ENCODE measurements around the gene ZNF326. TPM values are rescaled to one million over a fixed set of nuclear protein-coding genes. Genes with fewer than 3 reads are reported as not detected.

ZNF326 gene
- polyA plus RNA-seq, 1 donor (not counting 4 experiments of a cell fraction or from before 2014, with no cell fraction given), result 22.7 TPM

DNA sequence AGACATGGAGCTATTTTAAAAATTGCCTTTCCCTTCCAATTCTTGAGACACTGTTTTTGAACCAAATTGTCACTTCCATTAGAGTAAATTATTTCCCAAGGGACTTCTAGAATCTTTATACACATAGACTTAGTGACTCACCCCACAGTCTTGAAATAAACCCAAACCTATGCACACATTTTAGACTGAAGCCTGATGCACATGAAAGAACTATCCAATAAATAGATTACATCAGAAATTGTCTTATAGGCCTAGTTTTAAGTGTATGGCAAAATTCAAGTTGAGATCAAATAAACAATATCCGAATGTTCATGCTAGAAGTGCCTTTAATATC lies 32.2 kb upstream of the ZNF326 start:
- no peaks in the 10 kb centered on the region for H3K9me3 ChIP-seq (ENCODE audit: control insufficient read depth, low read depth, low read length)
- H3K36me3 ChIP-seq (ENCODE audit: control insufficient read depth in 2 of 2, extremely low read depth in 1 of 2, insufficient read depth in 2 of 2, low read length in 2 of 2), result no peaks in the 10 kb centered on the region
- H4K20me1 ChIP-seq (ENCODE audit: control insufficient read depth, extremely low read depth, insufficient read depth, low read length), result no peaks in the 10 kb centered on the region
- DNase-seq (ENCODE audit: low read depth, low spot score), result no peak
- no peaks in the 10 kb centered on the region for H3K79me2 ChIP-seq (ENCODE audit: control insufficient read depth, insufficient read depth, low read length)
- FAIRE-seq, result no peak
- no peak overlapping the region for H3K4me3 ChIP-seq (ENCODE audit: control insufficient read depth in 2 of 3, extremely low read depth in 1 of 3, insufficient read depth in 2 of 3, low read depth in 1 of 3, low read length in 3 of 3)
- H3K27me3 ChIP-seq (ENCODE audit: control insufficient read depth, extremely low read depth, insufficient read depth, low read length), result no peaks in the 10 kb centered on the region
- H3K4me2 ChIP-seq (ENCODE audit: control insufficient read depth, extremely low read depth, insufficient read depth, low read depth, low read length), result no peak overlapping the region
- no peak overlapping the region for H3K9ac ChIP-seq (ENCODE audit: control insufficient read depth, extremely low read depth, insufficient read depth, low read length)
- H2AFZ ChIP-seq (ENCODE audit: control insufficient read depth, low read length), result no peak overlapping the region
- H3K9me1 ChIP-seq (ENCODE audit: control insufficient read depth, extremely low read depth, insufficient read depth, low read length), result no peaks in the 10 kb centered on the region
- no peak for TF ChIP-seq CTCF (optimal IDR thresholded peaks at IDR 0.05 in 1 of 3, IDR thresholded peaks at IDR 0.05 in 1 of 3, conservative IDR thresholded peaks at IDR 0.05 in 1 of 3; ENCODE audit: extremely low read depth in 1 of 3, insufficient read depth in 2 of 3, low read length in 3 of 3)
- dilution Hi-C loops (cut with MboI; ENCODE audit: extremely low pct_ligation_motif_present, low sequenced_read_pairs), result no loop called here
- no peaks in the 10 kb centered on the region for H3K4me1 ChIP-seq (ENCODE audit: control insufficient read depth, extremely low read depth, insufficient read depth, low read length)
- H3K27ac ChIP-seq (ENCODE audit: control insufficient read depth, insufficient read depth, low read length), result no peak overlapping the region

GRCh38 chr1:89965193-89965768 lies 29.6 kb upstream of the ZNF326 start:
- H3K9me1 ChIP-seq (ENCODE audit: control insufficient read depth, extremely low read depth, insufficient read depth, low read length), result no peaks in the 10 kb centered on the region
- no peak overlapping the region for H3K4me2 ChIP-seq (ENCODE audit: control insufficient read depth, extremely low read depth, insufficient read depth, low read depth, low read length)
- H3K36me3 ChIP-seq (ENCODE audit: control insufficient read depth in 2 of 2, extremely low read depth in 1 of 2, insufficient read depth in 2 of 2, low read length in 2 of 2), result no peaks in the 10 kb centered on the region
- H2AFZ ChIP-seq (ENCODE audit: control insufficient read depth, low read length), result no peak overlapping the region
- H3K4me3 ChIP-seq (ENCODE audit: control insufficient read depth in 2 of 3, extremely low read depth in 1 of 3, insufficient read depth in 2 of 3, low read depth in 1 of 3, low read length in 3 of 3), result no peak overlapping the region
- H3K27me3 ChIP-seq (ENCODE audit: control insufficient read depth, extremely low read depth, insufficient read depth, low read length), result no peaks in the 10 kb centered on the region
- no peaks in the 10 kb centered on the region for H3K9me3 ChIP-seq (ENCODE audit: control insufficient read depth, low read depth, low read length)
- dilution Hi-C loops (cut with MboI; ENCODE audit: extremely low pct_ligation_motif_present, low sequenced_read_pairs), result no loop called here
- H3K9ac ChIP-seq (ENCODE audit: control insufficient read depth, extremely low read depth, insufficient read depth, low read length), result no peak overlapping the region
- no peak for FAIRE-seq
- TF ChIP-seq EZH2 (IDR thresholded peaks at IDR 0.05; ENCODE audit: low read length), result no peak
- no peak overlapping the region for H3K27ac ChIP-seq (ENCODE audit: control insufficient read depth, insufficient read depth, low read length)
- no peak for DNase-seq (ENCODE audit: low read depth, low spot score)
- no peaks in the 10 kb centered on the region for H4K20me1 ChIP-seq (ENCODE audit: control insufficient read depth, extremely low read depth, insufficient read depth, low read length)
- H3K79me2 ChIP-seq (ENCODE audit: control insufficient read depth, insufficient read depth, low read length), result no peaks in the 10 kb centered on the region
- H3K4me1 ChIP-seq (ENCODE audit: control insufficient read depth, extremely low read depth, insufficient read depth, low read length), result no peaks in the 10 kb centered on the region

DNA sequence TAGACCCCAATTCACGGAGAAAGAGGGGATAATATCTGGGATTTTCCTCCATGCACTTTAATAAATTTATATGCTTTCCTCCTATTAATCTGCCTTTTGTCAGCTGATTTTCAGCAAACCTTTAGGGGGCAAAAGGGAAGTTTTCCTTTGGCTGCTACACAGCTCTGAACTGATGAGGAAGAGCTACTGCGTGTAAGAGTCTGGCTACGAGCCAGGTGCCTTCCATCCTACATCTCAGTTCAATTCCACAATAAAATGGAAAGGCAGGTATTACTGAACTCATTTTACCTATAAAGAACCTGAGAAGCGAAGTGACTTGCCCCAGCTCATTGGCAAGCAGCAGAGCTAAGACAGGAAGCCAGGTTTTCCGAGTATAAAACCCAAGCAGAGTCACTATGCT lies 28.3 kb upstream of the ZNF326 start:
- Histone ChIP-seq H2AFZ (ENCODE audit: control insufficient read depth, low read length) (no peak overlapping the region), H3K27me3 (ENCODE audit: control insufficient read depth, extremely low read depth, insufficient read depth, low read length) (no peaks in the 10 kb centered on the region), H3K9ac (ENCODE audit: control insufficient read depth, extremely low read depth, insufficient read depth, low read length) (no peak overlapping the region), H3K4me1 (ENCODE audit: control insufficient read depth, extremely low read depth, insufficient read depth, low read length) (peaks cover 5% of the 10 kb centered on the region), H4K20me1 (ENCODE audit: control insufficient read depth, extremely low read depth, insufficient read depth, low read length) (no peaks in the 10 kb centered on the region), H3K79me2 (ENCODE audit: control insufficient read depth, insufficient read depth, low read length) (no peaks in the 10 kb centered on the region), H3K36me3 (ENCODE audit: control insufficient read depth in 2 of 2, extremely low read depth in 1 of 2, insufficient read depth in 2 of 2, low read length in 2 of 2) (no peaks in the 10 kb centered on the region), H3K27ac (ENCODE audit: control insufficient read depth, insufficient read depth, low read length) (no peak overlapping the region), H3K9me1 (ENCODE audit: control insufficient read depth, extremely low read depth, insufficient read depth, low read length) (no peaks in the 10 kb centered on the region), H3K4me2 (ENCODE audit: control insufficient read depth, extremely low read depth, insufficient read depth, low read depth, low read length) (no peak overlapping the region), H3K9me3 (ENCODE audit: control insufficient read depth, low read depth, low read length) (no peaks in the 10 kb centered on the region), H3K4me3 (ENCODE audit: control insufficient read depth in 2 of 3, extremely low read depth in 1 of 3, insufficient read depth in 2 of 3, low read depth in 1 of 3, low read length in 3 of 3) (no peak overlapping the region)
- DNase-seq (ENCODE audit: low read depth, low spot score) (no peak), FAIRE-seq (no peak)
- dilution Hi-C loops (cut with MboI; ENCODE audit: extremely low pct_ligation_motif_present, low sequenced_read_pairs), result no loop called here
- no peak for TF ChIP-seq EZH2 (IDR thresholded peaks at IDR 0.05; ENCODE audit: low read length)
- no peak for TF ChIP-seq CTCF (optimal IDR thresholded peaks at IDR 0.05 in 1 of 3, IDR thresholded peaks at IDR 0.05 in 1 of 3, conservative IDR thresholded peaks at IDR 0.05 in 1 of 3; ENCODE audit: extremely low read depth in 1 of 3, insufficient read depth in 2 of 3, low read length in 3 of 3)

Data from keratinocyte (primary cell).